ENCODE data around the gene SP110. TPM values are rescaled to one million over a fixed set of nuclear protein-coding genes. Genes with fewer than 3 reads are reported as not detected.
"Not testable (repeated sequence)": the region's sequence is repeated elsewhere in the genome, so short reads cannot be mapped to it uniquely, and the experiment has no call there.

The SP110 gene
- total RNA-seq, 1 experiment from 2014 or later: 0.75 TPM

DNA sequence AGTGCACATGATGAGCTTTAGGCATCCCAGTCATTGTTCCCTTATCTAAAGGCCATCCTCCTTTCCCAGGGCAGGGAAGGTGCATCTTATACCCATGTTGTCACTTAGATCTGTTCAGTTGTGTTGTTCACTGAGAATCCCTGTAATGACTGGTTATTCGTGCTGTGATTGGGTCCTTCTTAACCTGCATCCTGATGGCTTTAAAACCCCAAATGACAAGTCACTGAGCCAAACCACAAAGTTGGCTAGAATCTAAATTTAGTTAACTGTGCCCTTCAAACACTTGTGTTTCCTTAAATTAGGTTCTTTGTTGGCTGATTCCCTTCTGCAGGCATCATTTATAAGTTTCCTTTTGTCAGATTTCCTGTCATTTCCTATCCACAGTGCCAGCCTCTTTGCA lies 92.6 kb downstream of the SP110 start:
- BruUV-seq (replicated peaks): no TSS peak
- Mint-ChIP-seq H3K9me3 (ENCODE audit: unreplicated experiment) (no peaks in the 10 kb centered on the region), H3K4me3 (ENCODE audit: unreplicated experiment) (no peak overlapping the region), H3K36me3 (ENCODE audit: insufficient read depth, unreplicated experiment) (no peaks in the 10 kb centered on the region), H3K27ac (ENCODE audit: unreplicated experiment) (no peak overlapping the region), H3K27me3 (ENCODE audit: insufficient read depth, unreplicated experiment) (no peaks in the 10 kb centered on the region), H3K4me1 (ENCODE audit: low read depth, unreplicated experiment) (no peaks in the 10 kb centered on the region)
- Histone ChIP-seq H3K4me3 (ENCODE audit: low read depth, low read length) (no peak overlapping the region), H3K9me3 (no peaks in the 10 kb centered on the region), H3K27me3 (replicated peaks; ENCODE audit: control insufficient read depth, insufficient read depth, low read length) (no peaks in the 10 kb centered on the region), H3K36me3 (ENCODE audit: control insufficient read depth, insufficient read depth, low read length) (no peaks in the 10 kb centered on the region), H3K4me1 (no peaks in the 10 kb centered on the region)
- POLR2A ChIA-PET: no interaction called here
- no peak for TF ChIP-seq CTCF (IDR thresholded peaks at IDR 0.05; ENCODE audit: insufficient read depth in 1 of 2, low read depth in 1 of 2, low read length in 1 of 2, severe bottlenecking in 1 of 2, unreplicated experiment in 1 of 2)
- intact Hi-C loops (cut with micrococcal nuclease; ENCODE audit: unreplicated experiment): no loop called here
- CTCF ChIA-PET: no interaction called here
- DNase-seq: no peak

DNA sequence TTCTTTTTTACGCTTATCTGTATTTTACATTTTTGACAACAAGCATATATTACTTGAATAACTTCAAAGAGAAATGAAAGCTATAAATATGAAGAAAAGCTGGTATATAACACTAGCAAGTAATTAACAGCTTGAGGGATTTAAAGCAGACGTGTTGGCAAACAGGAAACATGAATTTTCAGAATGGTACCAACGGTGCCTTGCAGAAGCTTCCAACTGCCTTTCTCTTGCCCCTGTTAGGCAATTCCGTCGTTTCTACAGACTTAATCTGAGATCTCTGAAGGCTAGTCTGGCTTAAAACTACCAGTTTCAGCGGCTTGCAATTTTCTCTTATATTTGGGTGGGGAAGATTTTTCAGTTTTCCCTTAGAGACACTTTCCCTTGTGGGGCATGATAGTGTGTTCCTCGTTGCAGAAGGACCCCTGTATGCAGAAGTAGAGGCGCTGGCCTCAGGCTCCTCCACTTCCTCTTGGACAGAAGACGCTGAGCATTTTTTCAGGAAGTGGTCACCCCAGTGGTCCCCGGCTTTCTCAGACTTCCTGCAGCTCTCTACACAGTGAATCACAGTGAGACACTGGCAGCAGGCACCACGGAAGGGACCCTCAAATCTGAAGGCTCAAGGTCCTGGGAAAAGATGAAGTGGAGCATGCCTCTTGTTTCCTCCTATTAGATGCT lies 94.9 kb downstream of the SP110 start:
- DNase-seq: no peak
- intact Hi-C loops (cut with micrococcal nuclease; ENCODE audit: unreplicated experiment): no loop called here
- ChIA-PET POLR2A (no interaction called here), CTCF (no interaction called here)
- H3K4me3 Mint-ChIP-seq (ENCODE audit: unreplicated experiment): no peak overlapping the region
- no peaks in the 10 kb centered on the region for H3K9me3 Mint-ChIP-seq (ENCODE audit: unreplicated experiment)
- H3K4me3 ChIP-seq (ENCODE audit: low read depth, low read length): no peak overlapping the region
- no TSS peak for BruUV-seq (replicated peaks)
- H3K36me3 Mint-ChIP-seq (ENCODE audit: insufficient read depth, unreplicated experiment): no peaks in the 10 kb centered on the region
- no peaks in the 10 kb centered on the region for H3K36me3 ChIP-seq (ENCODE audit: control insufficient read depth, insufficient read depth, low read length)
- H3K4me1 ChIP-seq: no peaks in the 10 kb centered on the region
- H3K27ac Mint-ChIP-seq (ENCODE audit: unreplicated experiment): no peak overlapping the region
- no peaks in the 10 kb centered on the region for H3K27me3 ChIP-seq (replicated peaks; ENCODE audit: control insufficient read depth, insufficient read depth, low read length)
- H3K4me1 Mint-ChIP-seq (ENCODE audit: low read depth, unreplicated experiment): no peaks in the 10 kb centered on the region
- TF ChIP-seq CTCF (IDR thresholded peaks at IDR 0.05; ENCODE audit: insufficient read depth in 1 of 2, low read depth in 1 of 2, low read length in 1 of 2, severe bottlenecking in 1 of 2, unreplicated experiment in 1 of 2): no peak
- no peaks in the 10 kb centered on the region for H3K27me3 Mint-ChIP-seq (ENCODE audit: insufficient read depth, unreplicated experiment)
- H3K9me3 ChIP-seq: no peaks in the 10 kb centered on the region

DNA sequence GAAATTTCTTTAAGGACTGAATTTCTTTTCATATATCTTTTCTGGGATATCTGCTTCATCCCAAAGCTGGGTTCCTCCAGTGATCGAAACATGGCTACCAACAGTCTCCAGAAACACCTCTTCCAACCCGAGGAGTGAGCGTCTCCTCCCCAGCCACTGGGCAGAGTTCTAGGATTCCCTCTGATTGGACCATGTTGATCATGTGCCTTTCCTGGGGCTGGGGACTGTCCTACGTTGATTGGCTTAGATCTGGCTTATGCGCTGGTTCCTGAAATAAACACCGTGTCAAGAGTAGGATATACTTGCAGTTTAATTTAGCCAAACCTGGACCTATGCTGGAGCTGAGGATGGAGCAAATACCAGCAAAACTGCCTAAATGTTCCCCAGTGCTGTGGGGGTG lies 95.5 kb downstream of the SP110 start:
- no peaks in the 10 kb centered on the region for H3K27me3 Mint-ChIP-seq (ENCODE audit: insufficient read depth, unreplicated experiment)
- no peaks in the 10 kb centered on the region for H3K36me3 Mint-ChIP-seq (ENCODE audit: insufficient read depth, unreplicated experiment)
- no peak for DNase-seq
- no peaks in the 10 kb centered on the region for H3K4me1 Mint-ChIP-seq (ENCODE audit: low read depth, unreplicated experiment)
- TF ChIP-seq CTCF (IDR thresholded peaks at IDR 0.05; ENCODE audit: insufficient read depth in 1 of 2, low read depth in 1 of 2, low read length in 1 of 2, severe bottlenecking in 1 of 2, unreplicated experiment in 1 of 2): no peak
- H3K27ac Mint-ChIP-seq (ENCODE audit: unreplicated experiment): no peak overlapping the region
- Histone ChIP-seq H3K4me1 (no peaks in the 10 kb centered on the region), H3K27me3 (replicated peaks; ENCODE audit: control insufficient read depth, insufficient read depth, low read length) (no peaks in the 10 kb centered on the region), H3K4me3 (ENCODE audit: low read depth, low read length) (no peak overlapping the region), H3K36me3 (ENCODE audit: control insufficient read depth, insufficient read depth, low read length) (no peaks in the 10 kb centered on the region), H3K9me3 (no peaks in the 10 kb centered on the region)
- POLR2A ChIA-PET: no interaction called here
- CTCF ChIA-PET: no interaction called here
- H3K4me3 Mint-ChIP-seq (ENCODE audit: unreplicated experiment): no peak overlapping the region
- H3K9me3 Mint-ChIP-seq (ENCODE audit: unreplicated experiment): no peaks in the 10 kb centered on the region
- no TSS peak for BruUV-seq (replicated peaks)
- intact Hi-C loops (cut with micrococcal nuclease; ENCODE audit: unreplicated experiment): no loop called here

DNA sequence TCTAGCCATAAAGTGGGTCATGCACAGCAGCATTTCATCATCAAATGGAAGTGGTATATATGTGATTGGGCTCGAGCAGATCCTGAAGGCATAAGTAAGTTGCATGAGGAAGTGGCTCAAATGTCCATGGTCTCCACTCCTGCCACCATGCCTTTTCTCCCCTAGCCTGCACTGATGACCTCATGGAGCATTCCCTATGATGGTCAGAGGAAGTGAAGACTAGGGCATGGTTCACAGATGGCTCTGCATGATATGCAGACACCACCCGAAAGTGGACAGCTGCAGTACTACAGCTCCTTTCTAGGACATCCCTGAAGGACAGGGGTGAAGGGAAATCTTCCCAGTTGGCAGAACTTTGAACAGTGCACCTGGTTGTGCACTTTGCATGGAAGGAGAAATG lies 99.4 kb downstream of the SP110 start:
- BruUV-seq (replicated peaks); POLR2A ChIA-PET; H3K9me3 Mint-ChIP-seq (ENCODE audit: unreplicated experiment); H3K9me3 ChIP-seq; CTCF ChIA-PET; H3K4me1 Mint-ChIP-seq (ENCODE audit: low read depth, unreplicated experiment); H3K27ac Mint-ChIP-seq (ENCODE audit: unreplicated experiment); intact Hi-C loops (cut with micrococcal nuclease; ENCODE audit: unreplicated experiment); H3K36me3 ChIP-seq (ENCODE audit: control insufficient read depth, insufficient read depth, low read length); H3K4me1 ChIP-seq; H3K4me3 ChIP-seq (ENCODE audit: low read depth, low read length); H3K36me3 Mint-ChIP-seq (ENCODE audit: insufficient read depth, unreplicated experiment); H3K27me3 Mint-ChIP-seq (ENCODE audit: insufficient read depth, unreplicated experiment); H3K4me3 Mint-ChIP-seq (ENCODE audit: unreplicated experiment); DNase-seq; H3K27me3 ChIP-seq (replicated peaks; ENCODE audit: control insufficient read depth, insufficient read depth, low read length): not testable (repeated sequence)

- H3K27me3 Mint-ChIP-seq (ENCODE audit: insufficient read depth, unreplicated experiment); H3K4me1 ChIP-seq; POLR2A ChIA-PET; H3K4me3 ChIP-seq (ENCODE audit: low read depth, low read length); H3K4me1 Mint-ChIP-seq (ENCODE audit: low read depth, unreplicated experiment); H3K9me3 ChIP-seq; H3K36me3 ChIP-seq (ENCODE audit: control insufficient read depth, insufficient read depth, low read length); H3K27me3 ChIP-seq (replicated peaks; ENCODE audit: control insufficient read depth, insufficient read depth, low read length); BruUV-seq (replicated peaks); intact Hi-C loops (cut with micrococcal nuclease; ENCODE audit: unreplicated experiment); H3K27ac Mint-ChIP-seq (ENCODE audit: unreplicated experiment); H3K9me3 Mint-ChIP-seq (ENCODE audit: unreplicated experiment); H3K36me3 Mint-ChIP-seq (ENCODE audit: insufficient read depth, unreplicated experiment); H3K4me3 Mint-ChIP-seq (ENCODE audit: unreplicated experiment); DNase-seq; CTCF ChIA-PET: not testable (repeated sequence)
Observed at GRCh38 chr2:230119827-230120226, 100.0 kb downstream of the SP110 start.

All from Caco-2 (cell line).